HUES48 (cell line): ENCODE data around the gene GRIN3A.
"Not testable (repeated sequence)": the region's sequence is repeated elsewhere in the genome, so short reads cannot be mapped to it uniquely, and the experiment has no call there.

ENCODE experiments used
- H3K27ac ChIP-seq: one replicate; pipeline ENCODE4 v1.7.0; 2013; ENCODE audit warnings: low read depth, low read length, inconsistent platforms
- H3K27me3 ChIP-seq: 2 replicates; pipeline ENCODE4 v1.6.1; 2013; ENCODE audit warnings: mild to moderate bottlenecking, low read length; ENCODE audit not compliant: control insufficient read depth, insufficient read depth
- H3K36me3 ChIP-seq: 2 replicates; pipeline ENCODE4 v1.6.1; 2013; ENCODE audit warnings: low read length; ENCODE audit not compliant: control insufficient read depth, insufficient read depth
- H3K4me1 ChIP-seq: 2 replicates; pipeline ENCODE4 v1.6.1; 2013; ENCODE audit warnings: mild to moderate bottlenecking, low read length; ENCODE audit not compliant: control insufficient read depth, insufficient read depth
- H3K4me3 ChIP-seq: 2 replicates; pipeline ENCODE4 v1.5.1; 2013; ENCODE audit warnings: mild to moderate bottlenecking, low read depth, low read length
- H3K9ac ChIP-seq: 2 replicates; pipeline ENCODE4 v1.6.1; 2013; ENCODE audit warnings: mild to moderate bottlenecking, low read depth, low read length, moderate library complexity
- H3K9me3 ChIP-seq: 2 replicates; pipeline ENCODE4 v1.6.1; 2013; ENCODE audit warnings: low read length; ENCODE audit not compliant: control insufficient read depth, insufficient read depth

The GRIN3A gene

DNA sequence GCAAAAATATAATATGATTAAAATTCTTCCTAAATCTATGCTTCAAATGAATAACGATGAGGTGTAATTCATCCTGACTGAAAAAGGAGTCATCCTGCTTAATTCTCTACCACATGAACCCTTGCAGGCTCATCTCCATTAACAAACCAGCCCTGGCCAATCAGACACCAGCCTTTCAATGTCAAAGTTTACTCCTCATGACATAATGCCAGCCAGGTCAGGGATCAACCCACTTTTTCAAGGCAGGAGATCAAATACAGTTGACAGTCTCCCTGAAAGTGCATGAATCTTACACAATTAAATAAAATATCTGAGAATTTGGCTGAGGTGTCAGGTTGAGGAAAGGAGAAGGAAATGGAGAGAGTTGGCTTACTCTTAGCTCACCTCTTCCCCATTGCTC, 7.0 kb downstream of the GRIN3A start:
- H3K9me3 ChIP-seq: no peaks in the 10 kb centered on the region
- H3K9ac ChIP-seq: no peak overlapping the region
- peaks cover 10% of the 10 kb centered on the region for H3K27me3 ChIP-seq
- no peak overlapping the region for H3K27ac ChIP-seq
- H3K4me3 ChIP-seq: no peak overlapping the region
- peaks cover 11% of the 10 kb centered on the region; the same call in 1 of the 2 replicates for H3K4me1 ChIP-seq
- no peaks in the 10 kb centered on the region for H3K36me3 ChIP-seq

DNA sequence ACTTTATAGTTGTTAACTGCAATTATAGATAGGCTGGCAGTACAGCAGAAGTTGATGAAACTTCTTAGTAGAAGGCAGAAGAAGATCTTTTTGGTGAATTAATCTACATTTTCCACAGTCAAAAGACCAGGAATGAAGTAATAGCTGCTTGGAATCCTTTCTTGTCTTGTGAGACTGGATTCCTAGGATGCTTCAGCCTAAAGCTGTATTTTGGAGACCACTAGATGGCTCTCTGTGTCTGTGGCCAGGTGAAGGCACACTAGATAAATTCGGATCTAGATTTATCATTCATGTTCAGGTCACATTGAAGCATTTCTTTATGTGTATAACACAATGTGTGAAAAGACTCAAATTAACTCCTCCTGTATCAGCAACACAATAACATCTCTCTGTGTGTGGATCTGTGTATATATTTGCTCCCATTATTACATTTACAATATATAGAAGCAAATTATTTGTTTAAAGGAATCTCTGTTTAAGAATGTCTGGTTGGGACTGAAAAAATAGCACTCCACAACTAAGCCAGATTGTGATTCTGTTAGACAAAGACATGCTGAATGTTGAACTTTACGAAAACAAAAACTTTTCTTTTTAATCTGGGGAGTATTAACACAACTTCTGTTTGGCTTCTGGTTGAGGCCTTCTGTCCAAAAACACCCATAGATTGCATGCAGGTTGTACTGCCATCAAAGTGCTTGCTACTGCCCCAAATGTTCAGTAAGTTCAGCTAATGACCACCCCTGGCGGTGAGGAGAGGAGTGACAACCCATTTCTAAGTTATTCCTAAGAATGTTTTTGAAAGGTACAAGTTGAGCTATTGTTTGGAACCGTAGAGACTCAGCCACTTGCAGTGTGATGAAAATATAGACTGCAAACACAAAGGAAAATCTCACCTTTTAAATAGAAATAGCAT, 10.6 kb downstream of the GRIN3A start:
- Histone ChIP-seq H3K9me3 (no peaks in the 10 kb centered on the region), H3K27ac (no peak overlapping the region), H3K9ac (no peak overlapping the region), H3K27me3 (no peaks in the 10 kb centered on the region), H3K4me3 (no peak overlapping the region), H3K4me1 (peaks cover 11% of the 10 kb centered on the region; the same call in 1 of the 2 replicates), H3K36me3 (no peaks in the 10 kb centered on the region)

DNA sequence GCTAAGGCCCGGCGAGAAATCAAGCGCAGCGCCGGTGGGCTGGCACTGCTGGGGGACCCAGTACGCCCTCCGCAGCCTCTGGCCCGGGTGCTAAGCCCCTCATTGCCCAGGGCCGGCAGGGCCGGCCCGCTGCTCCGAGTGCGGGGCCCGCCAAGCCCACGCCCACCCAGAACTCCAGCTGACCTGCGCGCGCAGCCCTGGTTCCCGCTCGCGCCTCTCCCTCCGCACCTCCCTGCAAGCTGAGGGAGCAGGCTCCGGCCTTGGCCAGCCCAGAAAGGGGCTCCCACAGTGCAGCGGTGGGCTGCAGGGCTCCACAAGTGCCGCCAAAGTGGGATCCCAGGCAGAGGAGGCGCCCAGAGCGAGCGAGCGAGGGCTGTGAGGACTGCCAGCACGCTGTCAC, 14.2 kb downstream of the GRIN3A start:
- H3K4me1 ChIP-seq: peaks cover 11% of the 10 kb centered on the region; the same call in 1 of the 2 replicates
- not testable (repeated sequence) for H3K36me3 ChIP-seq, H3K9me3 ChIP-seq, H3K4me3 ChIP-seq, H3K27me3 ChIP-seq, H3K9ac ChIP-seq, H3K27ac ChIP-seq

DNA sequence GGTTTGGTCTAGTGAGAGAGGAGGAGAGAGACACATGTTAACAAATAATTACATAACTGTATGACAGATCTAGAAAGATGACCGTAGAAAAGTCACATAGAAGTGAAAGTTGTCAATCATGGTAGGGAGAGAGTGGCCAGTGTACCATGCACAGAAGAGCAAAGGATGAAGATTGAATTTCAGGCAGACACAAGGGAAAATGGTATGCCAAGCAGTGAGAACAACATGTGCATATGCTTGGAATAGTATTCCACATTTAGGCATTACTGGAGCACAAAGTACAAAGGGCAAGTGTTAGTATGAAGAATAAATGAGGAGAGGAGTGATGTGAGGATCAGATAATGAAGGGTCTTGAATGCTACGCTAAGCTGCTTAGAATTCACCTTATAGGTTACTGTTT, 20.3 kb downstream of the GRIN3A start:
- Histone ChIP-seq H3K9ac (no peak overlapping the region), H3K36me3 (no peaks in the 10 kb centered on the region), H3K27me3 (no peaks in the 10 kb centered on the region), H3K27ac (no peak overlapping the region), H3K9me3 (no peaks in the 10 kb centered on the region), H3K4me3 (no peak overlapping the region), H3K4me1 (no peaks in the 10 kb centered on the region)

DNA sequence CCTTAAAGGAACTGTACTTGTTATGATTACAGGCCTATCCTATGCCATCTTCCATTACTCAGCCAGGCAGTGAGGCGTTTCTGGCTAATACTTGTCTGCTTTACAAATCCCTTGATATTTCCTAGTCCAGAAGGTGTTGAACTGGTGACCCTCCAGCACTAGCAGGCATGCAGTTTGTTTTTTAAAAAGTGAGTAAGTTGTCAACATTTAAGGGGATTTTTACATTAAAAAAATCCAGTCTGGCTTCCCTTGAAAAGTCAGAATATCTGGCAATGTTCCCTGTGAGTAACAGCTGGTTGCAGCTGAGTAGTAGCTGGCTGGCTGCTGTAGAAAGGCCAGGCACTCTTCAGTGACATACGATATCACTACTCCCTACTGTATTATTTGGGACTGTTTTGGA, 21.8 kb downstream of the GRIN3A start:
- H3K27ac ChIP-seq: no peak overlapping the region
- H3K36me3 ChIP-seq: no peaks in the 10 kb centered on the region
- no peak overlapping the region for H3K4me3 ChIP-seq
- no peak overlapping the region for H3K9ac ChIP-seq
- H3K9me3 ChIP-seq: no peaks in the 10 kb centered on the region
- no peaks in the 10 kb centered on the region for H3K27me3 ChIP-seq
- no peaks in the 10 kb centered on the region for H3K4me1 ChIP-seq

DNA sequence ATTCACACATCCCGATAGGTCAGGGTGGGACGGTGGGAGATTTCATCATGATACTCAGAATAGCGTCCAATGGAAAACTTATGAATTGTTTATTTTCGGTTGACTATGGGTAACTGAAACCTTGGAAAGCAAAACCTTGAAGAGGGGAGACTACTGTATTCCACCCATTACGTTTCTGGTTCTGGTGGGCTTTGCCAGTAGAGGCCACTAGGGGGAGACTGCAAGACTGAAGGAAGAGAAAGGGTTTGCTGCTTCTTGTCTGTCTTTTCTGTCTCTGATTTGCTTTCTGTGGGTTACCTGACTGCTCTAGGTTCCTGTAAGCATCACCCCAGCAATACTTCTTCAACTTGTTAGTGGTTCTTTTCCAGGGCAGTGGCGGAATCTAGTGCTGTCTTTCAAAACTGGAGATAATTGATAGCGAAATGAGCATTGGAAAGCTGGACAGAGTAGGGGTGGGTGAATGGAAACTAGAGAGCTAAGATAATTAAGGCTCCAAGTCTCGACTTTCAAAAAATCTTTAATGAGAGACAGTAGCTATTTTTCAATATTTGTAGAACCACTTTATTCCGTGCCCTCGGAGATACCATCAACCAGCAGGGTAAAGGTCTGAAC, 27.0 kb downstream of the GRIN3A start:
- Histone ChIP-seq H3K36me3 (no peaks in the 10 kb centered on the region), H3K27me3 (no peaks in the 10 kb centered on the region), H3K27ac (no peak overlapping the region), H3K9me3 (no peaks in the 10 kb centered on the region), H3K4me1 (peaks cover 7% of the 10 kb centered on the region), H3K9ac (no peak overlapping the region), H3K4me3 (no peak overlapping the region)

DNA sequence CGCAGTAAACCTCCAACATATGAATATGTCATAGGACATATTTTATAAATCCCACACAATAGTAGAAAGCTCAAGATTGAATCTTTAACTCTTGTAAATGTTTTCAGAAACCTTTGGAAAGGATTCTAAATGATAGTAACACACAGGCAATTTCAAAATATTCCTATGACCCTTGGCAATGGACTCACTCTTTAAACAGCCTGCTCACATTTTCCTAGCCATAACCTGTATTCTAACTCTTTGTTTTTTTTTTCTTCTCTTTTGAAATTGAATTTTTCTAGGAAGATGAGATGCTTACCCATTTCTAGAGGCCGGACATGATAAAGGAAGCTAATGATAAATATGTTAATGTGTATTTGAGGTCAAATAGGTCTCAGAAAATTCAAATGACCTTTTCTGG, 29.6 kb downstream of the GRIN3A start:
- H3K27me3 ChIP-seq: no peaks in the 10 kb centered on the region
- peaks cover 16% of the 10 kb centered on the region for H3K4me1 ChIP-seq
- H3K27ac ChIP-seq: no peak overlapping the region
- no peaks in the 10 kb centered on the region for H3K36me3 ChIP-seq
- no peak overlapping the region for H3K9ac ChIP-seq
- no peaks in the 10 kb centered on the region for H3K9me3 ChIP-seq
- no peak overlapping the region for H3K4me3 ChIP-seq

DNA sequence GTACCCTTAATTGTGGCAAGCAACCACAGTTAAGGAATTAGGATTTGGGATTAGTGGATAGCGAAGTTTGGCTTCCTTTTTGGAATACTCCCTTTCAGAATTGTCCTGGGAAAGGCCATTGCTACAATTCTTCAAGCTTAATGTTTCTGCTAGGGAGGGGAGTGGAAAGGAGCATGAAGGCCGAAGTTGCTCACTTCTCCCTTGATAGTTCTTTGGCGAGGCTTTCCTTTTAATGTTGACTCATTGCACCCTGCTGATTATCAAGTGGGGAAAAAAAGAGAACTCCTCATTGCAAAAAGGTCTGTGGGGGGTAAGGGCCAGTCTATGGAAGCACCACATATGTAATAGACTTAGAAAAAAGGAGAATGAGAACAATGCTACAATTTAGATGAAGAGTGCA, 30.7 kb downstream of the GRIN3A start:
- Histone ChIP-seq H3K4me3 (no peak overlapping the region), H3K27ac (no peak overlapping the region), H3K9me3 (no peaks in the 10 kb centered on the region), H3K9ac (no peak overlapping the region), H3K36me3 (no peaks in the 10 kb centered on the region), H3K4me1 (peaks cover 16% of the 10 kb centered on the region), H3K27me3 (no peaks in the 10 kb centered on the region)

DNA sequence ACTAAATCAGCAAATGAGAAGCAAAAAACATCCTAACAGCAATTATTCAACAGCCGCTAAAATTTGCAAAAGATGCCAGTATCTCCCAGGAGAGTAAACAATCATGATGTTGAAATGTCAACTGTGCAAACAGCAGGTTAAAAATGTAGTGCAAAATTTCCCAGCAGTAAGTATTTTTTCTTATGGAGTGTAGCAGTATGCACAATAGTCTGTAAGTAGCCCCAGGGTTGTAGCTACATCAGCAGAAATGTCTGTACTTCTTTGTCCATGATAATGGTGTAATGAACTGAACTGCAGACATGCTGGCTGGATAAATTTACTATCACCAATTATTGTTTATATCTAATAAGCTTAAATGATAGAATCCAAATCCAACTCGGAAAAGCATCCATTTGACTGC, 31.4 kb downstream of the GRIN3A start:
- Histone ChIP-seq H3K27me3 (no peaks in the 10 kb centered on the region), H3K4me1 (peaks cover 16% of the 10 kb centered on the region), H3K4me3 (no peak overlapping the region), H3K36me3 (no peaks in the 10 kb centered on the region), H3K27ac (no peak overlapping the region), H3K9me3 (no peaks in the 10 kb centered on the region), H3K9ac (no peak overlapping the region)

DNA sequence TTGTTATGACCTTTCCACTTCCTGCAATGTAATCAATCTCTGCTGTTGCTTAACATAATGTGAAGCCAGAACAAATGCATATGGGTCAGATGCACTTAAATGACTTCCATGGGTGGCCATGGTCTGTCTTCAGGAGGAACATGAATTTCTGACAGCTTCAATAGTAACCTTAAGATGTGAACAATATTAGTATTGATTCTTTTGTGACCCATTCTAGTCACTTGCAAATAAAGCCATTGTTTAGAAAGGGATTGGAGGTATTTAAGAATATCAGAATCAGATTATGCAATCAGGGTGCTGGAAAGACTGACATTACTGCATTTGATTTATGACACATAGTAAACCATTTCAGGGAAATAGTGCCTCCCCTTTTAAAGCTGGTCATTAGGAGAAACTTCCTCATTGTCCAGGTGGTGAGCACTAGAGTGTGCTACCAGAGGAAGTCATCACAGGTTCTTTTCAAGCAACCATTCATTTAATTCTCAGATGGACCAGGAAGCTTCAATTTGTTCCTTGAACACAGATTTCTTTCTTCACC, 32.1 kb downstream of the GRIN3A start:
- Histone ChIP-seq H3K36me3 (no peaks in the 10 kb centered on the region), H3K4me1 (peaks cover 16% of the 10 kb centered on the region), H3K9ac (no peak overlapping the region), H3K27me3 (no peaks in the 10 kb centered on the region), H3K4me3 (no peak overlapping the region), H3K27ac (no peak overlapping the region), H3K9me3 (no peaks in the 10 kb centered on the region)

DNA sequence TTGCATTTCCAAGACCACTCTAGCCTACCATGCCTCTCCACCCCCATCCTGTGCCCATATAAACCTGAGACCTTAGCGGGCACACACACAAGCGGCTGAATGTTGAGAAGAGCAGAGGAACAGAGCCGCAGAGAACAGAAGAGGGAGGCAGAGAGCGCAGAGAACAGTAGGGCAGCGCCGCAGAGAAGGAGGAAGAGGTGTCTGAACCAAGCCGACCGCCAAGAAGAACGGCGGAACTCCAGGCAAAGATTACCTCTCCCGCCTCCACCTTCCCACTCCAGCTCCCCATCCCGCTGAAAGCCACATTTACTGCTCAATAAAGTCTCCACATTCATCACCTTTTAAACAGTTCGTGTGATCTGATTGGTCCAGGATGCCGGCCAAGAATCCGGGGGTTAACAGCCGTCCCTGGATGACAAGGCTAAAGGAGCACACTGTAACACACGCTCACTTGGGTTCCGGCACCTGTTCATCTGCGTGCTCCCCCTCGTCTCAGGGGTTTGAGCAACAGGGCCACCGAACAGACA, 33.2 kb downstream of the GRIN3A start:
- Histone ChIP-seq H3K36me3 (no peaks in the 10 kb centered on the region), H3K4me3 (peak overlapping the region; percentile 60), H3K27me3 (no peaks in the 10 kb centered on the region), H3K9ac (no peak overlapping the region), H3K9me3 (no peaks in the 10 kb centered on the region), H3K4me1 (peaks cover 16% of the 10 kb centered on the region), H3K27ac (no peak overlapping the region)
